ENCODE results near the gene CDH2.

DNA sequence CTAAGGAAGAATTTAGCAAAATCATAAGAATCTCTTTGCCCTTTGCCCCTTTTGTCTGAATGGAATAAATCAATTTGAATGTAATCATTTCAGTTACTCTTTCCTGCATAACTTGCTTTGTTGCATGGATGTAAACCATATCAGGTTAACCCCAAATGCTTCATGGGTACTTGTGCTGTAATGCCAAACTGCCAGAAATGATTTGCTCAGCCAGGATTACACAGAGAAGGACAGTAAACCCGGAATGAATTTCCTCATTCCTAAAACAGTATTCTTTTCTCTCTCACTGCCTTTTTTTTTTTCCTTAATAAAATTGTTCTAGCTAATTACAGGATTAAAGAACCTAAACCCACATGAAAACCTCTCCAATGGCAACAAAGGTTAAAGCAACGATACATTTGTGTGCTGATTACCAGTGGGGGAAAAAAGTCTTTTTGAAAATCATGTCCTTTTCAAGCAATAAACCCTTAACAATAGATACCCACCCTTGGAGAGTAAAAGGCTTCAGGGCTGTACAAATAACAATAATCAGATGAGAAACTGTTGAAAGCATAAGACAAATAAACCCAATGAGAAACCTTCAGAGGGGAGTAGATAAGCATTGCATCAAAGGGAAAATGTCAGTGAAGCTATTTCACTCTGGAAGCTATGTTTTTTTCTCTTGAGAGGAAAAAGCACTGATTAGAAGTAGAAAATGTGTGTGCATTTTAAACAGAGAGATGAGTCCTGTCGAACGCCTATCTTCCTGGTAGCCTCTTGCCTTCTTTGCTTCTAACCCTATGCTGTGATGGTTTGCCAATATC lies 275.3 kb downstream of the CDH2 start:
- TF ChIP-seq, protein P1, sequence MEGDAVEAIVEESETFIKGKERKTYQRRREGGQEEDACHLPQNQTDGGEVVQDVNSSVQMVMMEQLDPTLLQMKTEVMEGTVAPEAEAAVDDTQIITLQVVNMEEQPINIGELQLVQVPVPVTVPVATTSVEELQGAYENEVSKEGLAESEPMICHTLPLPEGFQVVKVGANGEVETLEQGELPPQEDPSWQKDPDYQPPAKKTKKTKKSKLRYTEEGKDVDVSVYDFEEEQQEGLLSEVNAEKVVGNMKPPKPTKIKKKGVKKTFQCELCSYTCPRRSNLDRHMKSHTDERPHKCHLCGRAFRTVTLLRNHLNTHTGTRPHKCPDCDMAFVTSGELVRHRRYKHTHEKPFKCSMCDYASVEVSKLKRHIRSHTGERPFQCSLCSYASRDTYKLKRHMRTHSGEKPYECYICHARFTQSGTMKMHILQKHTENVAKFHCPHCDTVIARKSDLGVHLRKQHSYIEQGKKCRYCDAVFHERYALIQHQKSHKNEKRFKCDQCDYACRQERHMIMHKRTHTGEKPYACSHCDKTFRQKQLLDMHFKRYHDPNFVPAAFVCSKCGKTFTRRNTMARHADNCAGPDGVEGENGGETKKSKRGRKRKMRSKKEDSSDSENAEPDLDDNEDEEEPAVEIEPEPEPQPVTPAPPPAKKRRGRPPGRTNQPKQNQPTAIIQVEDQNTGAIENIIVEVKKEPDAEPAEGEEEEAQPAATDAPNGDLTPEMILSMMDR (IDR thresholded peaks at IDR 0.05) = no peak
- TF ChIP-seq EP300 (IDR thresholded peaks at IDR 0.05) (no peak), POLR2A (IDR thresholded peaks at IDR 0.05) (no peak), POLR2AphosphoS5 (IDR thresholded peaks at IDR 0.05) (no peak)

All from suprapubic skin (tissue), 4 donors.